DOHH2 (cell line): ENCODE results near the gene ZNF276.
"Not testable (repeated sequence)": the region's sequence is repeated elsewhere in the genome, so short reads cannot be mapped to it uniquely, and the experiment has no call there.

ENCODE experiments used
- H3F3A ChIP-seq: fragments of 200-600 bp; sonication (generic), shearing (Covaris generic); 2 replicates; pipeline ENCODE4 v1.6.0; 2016; ENCODE audit warnings: antibody characterized with exemption, mild to moderate bottlenecking; ENCODE audit not compliant: control insufficient read depth, insufficient read depth
- H3K27ac ChIP-seq: fragments of 200-600 bp; sonication (generic); 2 replicates; pipeline ENCODE4 v1.5.1; 2014; ENCODE audit warnings: low read depth, mild to moderate bottlenecking, low read length, moderate library complexity
- H3K27me3 ChIP-seq: fragments of 200-600 bp; sonication (generic); 2 replicates; pipeline ENCODE4 v1.6.1; 2014; ENCODE audit warnings: mild to moderate bottlenecking, low read length, mixed read lengths; ENCODE audit not compliant: control insufficient read depth
- H3K36me3 ChIP-seq: fragments of 200-600 bp; sonication (generic); 2 replicates; pipeline ENCODE4 v1.6.1; 2014; ENCODE audit warnings: mild to moderate bottlenecking, low read length, moderate library complexity, mixed read lengths; ENCODE audit not compliant: control insufficient read depth
- H3K4me1 ChIP-seq: fragments of 200-600 bp; sonication (generic); 2 replicates; pipeline ENCODE4 v1.6.1; 2014; ENCODE audit warnings: mild to moderate bottlenecking, low read length, mixed read lengths; ENCODE audit not compliant: control insufficient read depth
- H3K4me2 ChIP-seq: fragments of 200-600 bp; sonication (generic); 2 replicates; pipeline ENCODE4 v1.6.0; 2014; ENCODE audit warnings: mild to moderate bottlenecking, low read length, moderate library complexity
- H3K4me3 ChIP-seq: fragments of 200-600 bp; sonication (generic); 2 replicates; pipeline ENCODE4 v1.5.1; 2014; ENCODE audit warnings: mild to moderate bottlenecking, low read length, mixed read lengths
- H3K79me2 ChIP-seq: fragments of 200-600 bp; sonication (generic); 2 replicates; pipeline ENCODE4 v1.6.1; 2014; ENCODE audit warnings: mild to moderate bottlenecking, low read length, mixed read lengths; ENCODE audit not compliant: control insufficient read depth
- H3K9me2 ChIP-seq: fragments of 200-600 bp; sonication (generic); replicated peaks from 2 replicates; pipeline ENCODE4 v1.6.1; 2014; ENCODE audit warnings: mild to moderate bottlenecking, low read length, mixed read lengths; ENCODE audit not compliant: control insufficient read depth
- H3K9me3 ChIP-seq: fragments of 200-600 bp; sonication (generic); 2 replicates; pipeline ENCODE4 v1.6.1; 2014; ENCODE audit warnings: antibody characterized with exemption, low read length, mixed read lengths; ENCODE audit not compliant: control insufficient read depth, insufficient read depth
- H4K20me1 ChIP-seq: fragments of 200-600 bp; sonication (generic); 2 replicates; pipeline ENCODE4 v1.6.0; 2014; ENCODE audit warnings: low read depth, mild to moderate bottlenecking, antibody characterized with exemption, low read length, moderate library complexity; ENCODE audit not compliant: control insufficient read depth, insufficient read depth
- EZH2phosphoT487 ChIP-seq: fragments of 200-600 bp; sonication (generic); IDR thresholded peaks from 2 replicates; pipeline ENCODE4 v1.6.1; 2017; ENCODE audit warnings: borderline replicate concordance, mild to moderate bottlenecking, antibody characterized with exemption, low read length, moderate library complexity, mixed read lengths
- TF ChIP-seq, protein P1 (sequence below): fragments of 200-600 bp; sonication (generic); IDR thresholded peaks from one replicate; pipeline ENCODE4 v1.5.1; 2014; ENCODE audit warnings: antibody characterized with exemption, mild to moderate bottlenecking, low read depth, low read length; ENCODE audit not compliant: poor library complexity, severe bottlenecking

ZNF276 gene

DNA sequence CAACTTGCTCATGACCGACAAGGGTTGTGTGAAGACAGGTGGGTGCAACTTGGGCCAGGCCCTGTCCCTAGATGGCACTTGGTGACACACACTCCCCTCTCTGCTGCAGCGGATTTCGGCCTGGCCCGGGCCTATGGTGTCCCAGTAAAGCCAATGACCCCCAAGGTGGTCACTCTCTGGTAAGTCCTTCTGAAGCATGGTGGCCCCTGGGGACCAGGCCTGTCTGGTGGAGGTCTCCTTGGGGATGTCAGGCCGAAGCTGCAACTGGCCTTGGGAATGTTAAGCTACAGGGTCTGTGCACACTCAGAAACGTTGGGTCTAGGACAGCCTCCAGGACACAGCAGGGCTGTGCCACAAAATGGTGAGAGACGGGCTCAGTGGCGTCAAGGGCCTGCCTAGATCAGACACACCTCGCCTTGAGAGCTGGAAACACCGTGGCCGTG lies 28.0 kb upstream of the ZNF276 start:
- Histone ChIP-seq H3K79me2 (peaks cover 13% of the 10 kb centered on the region), H3K27ac (no peak overlapping the region), H3K4me3 (no peak overlapping the region), H4K20me1 (no peaks in the 10 kb centered on the region), H3K36me3 (peaks cover 78% of the 10 kb centered on the region), H3K9me3 (no peaks in the 10 kb centered on the region), H3K9me2 (no peaks in the 10 kb centered on the region), H3K4me2 (no peak overlapping the region), H3K27me3 (no peaks in the 10 kb centered on the region), H3F3A (no peaks in the 10 kb centered on the region), H3K4me1 (peaks cover 17% of the 10 kb centered on the region)
- no peak for TF ChIP-seq EZH2phosphoT487
- TF ChIP-seq, protein P1, sequence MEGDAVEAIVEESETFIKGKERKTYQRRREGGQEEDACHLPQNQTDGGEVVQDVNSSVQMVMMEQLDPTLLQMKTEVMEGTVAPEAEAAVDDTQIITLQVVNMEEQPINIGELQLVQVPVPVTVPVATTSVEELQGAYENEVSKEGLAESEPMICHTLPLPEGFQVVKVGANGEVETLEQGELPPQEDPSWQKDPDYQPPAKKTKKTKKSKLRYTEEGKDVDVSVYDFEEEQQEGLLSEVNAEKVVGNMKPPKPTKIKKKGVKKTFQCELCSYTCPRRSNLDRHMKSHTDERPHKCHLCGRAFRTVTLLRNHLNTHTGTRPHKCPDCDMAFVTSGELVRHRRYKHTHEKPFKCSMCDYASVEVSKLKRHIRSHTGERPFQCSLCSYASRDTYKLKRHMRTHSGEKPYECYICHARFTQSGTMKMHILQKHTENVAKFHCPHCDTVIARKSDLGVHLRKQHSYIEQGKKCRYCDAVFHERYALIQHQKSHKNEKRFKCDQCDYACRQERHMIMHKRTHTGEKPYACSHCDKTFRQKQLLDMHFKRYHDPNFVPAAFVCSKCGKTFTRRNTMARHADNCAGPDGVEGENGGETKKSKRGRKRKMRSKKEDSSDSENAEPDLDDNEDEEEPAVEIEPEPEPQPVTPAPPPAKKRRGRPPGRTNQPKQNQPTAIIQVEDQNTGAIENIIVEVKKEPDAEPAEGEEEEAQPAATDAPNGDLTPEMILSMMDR: no peak

DNA sequence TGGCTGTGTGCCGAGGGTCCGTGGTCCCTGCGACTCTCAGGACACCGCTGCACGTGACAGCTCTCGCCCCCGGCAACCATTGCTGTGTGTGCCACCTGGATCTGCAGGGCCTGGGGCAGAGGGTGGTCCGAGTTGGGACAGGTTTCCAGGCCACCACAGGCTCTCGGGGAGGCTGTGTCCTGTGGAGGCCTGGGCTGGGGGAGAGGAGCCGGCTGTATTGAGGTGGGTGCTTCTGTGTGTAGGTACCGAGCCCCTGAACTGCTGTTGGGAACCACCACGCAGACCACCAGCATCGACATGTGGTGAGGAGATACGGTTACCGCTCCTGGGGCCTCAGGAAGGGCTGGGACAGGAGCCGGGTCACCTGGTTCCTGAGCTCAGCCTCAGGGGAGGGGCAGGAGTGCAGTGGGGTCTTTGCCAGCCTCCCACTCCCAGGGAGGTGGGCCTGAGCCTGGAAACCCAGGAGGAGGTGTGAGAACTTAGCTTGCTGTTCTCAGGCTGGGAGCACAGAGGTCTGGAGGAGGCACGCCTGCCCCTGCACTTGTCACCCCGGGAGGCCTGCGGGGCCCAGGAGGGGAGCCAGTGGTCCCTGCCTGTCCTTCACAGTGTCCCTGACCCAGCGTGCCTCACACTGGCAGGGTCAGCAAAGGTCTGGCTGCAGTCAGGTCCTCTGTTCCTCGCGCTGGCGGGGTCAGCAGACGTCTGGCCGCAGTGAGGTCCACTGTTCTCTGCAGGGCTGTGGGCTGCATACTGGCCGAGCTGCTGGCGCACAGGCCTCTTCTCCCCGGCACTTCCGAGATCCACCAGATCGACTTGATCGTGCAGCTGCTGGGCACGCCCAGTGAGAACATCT lies 27.2 kb upstream of the ZNF276 start:
- Histone ChIP-seq H3K4me1 (peaks cover 15% of the 10 kb centered on the region), H3K9me2 (no peaks in the 10 kb centered on the region), H3K4me2 (no peak overlapping the region), H3K36me3 (peaks cover 70% of the 10 kb centered on the region), H3K9me3 (no peaks in the 10 kb centered on the region), H3F3A (peaks cover 3% of the 10 kb centered on the region; the same call in 1 of the 2 replicates), H3K27me3 (no peaks in the 10 kb centered on the region), H3K27ac (no peak overlapping the region), H3K4me3 (no peak overlapping the region), H4K20me1 (no peaks in the 10 kb centered on the region; the same call in 1 of the 2 replicates), H3K79me2 (peaks cover 4% of the 10 kb centered on the region)
- TF ChIP-seq, protein P1: no peak
- no peak for TF ChIP-seq EZH2phosphoT487

DNA sequence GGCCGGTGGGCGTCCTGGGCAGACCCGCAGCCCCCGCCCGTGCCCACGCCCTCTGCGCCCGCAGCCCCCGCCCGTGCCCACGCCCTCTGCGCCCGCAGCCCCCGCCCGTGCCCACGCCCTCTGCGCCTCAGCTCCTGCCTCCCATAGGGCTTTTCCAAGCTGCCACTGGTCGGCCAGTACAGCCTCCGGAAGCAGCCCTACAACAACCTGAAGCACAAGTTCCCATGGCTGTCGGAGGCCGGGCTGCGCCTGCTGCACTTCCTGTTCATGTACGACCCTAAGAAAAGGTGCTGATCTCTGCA lies 26.6 kb upstream of the ZNF276 start:
- not testable (repeated sequence) for H3K4me3 ChIP-seq, H3K27me3 ChIP-seq, H3K9me2 ChIP-seq, H4K20me1 ChIP-seq, H3K4me2 ChIP-seq, H3K9me3 ChIP-seq, H3K27ac ChIP-seq, H3F3A ChIP-seq, H3K79me2 ChIP-seq
- Histone ChIP-seq H3K4me1 (peaks cover 16% of the 10 kb centered on the region), H3K36me3 (peaks cover 65% of the 10 kb centered on the region)

DNA sequence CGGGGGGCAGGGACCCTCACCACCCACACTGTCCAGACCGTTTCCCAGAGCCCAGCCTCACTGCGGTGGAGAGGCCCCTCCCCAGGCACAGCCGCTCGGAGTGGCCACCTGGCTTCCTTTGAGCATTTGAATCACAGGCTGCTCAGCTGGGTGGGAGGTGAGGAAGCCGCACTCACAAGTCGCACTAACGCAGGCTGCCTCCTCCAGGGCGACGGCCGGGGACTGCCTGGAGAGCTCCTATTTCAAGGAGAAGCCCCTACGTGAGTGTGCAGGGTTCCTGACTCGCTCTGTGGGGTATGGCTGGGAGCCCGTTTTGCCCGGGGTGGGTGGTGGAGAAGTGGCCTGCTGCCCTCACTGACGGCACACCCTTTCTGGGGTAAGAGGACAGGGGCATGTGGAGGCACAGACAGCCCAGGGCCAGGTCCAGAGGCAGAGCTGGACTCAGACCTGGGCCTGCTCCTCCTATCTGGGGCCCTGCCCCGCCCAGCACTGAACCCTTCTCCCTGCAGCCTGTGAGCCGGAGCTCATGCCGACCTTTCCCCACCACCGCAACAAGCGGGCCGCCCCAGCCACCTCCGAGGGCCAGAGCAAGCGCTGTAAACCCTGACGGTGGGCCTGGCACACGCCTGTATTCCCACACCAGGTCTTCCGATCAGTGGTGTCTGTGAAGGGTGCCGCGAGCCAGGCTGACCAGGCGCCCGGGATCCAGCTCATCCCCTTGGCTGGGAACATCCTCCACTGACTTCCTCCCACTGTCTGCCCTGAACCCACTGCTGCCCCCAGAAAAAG lies 26.1 kb upstream of the ZNF276 start:
- H3K9me2 ChIP-seq: no peaks in the 10 kb centered on the region
- H3K4me3 ChIP-seq: no peak overlapping the region
- peaks cover 60% of the 10 kb centered on the region for H3K36me3 ChIP-seq
- H3K27ac ChIP-seq: no peak overlapping the region
- H3K4me1 ChIP-seq: peaks cover 22% of the 10 kb centered on the region
- no peak for TF ChIP-seq EZH2phosphoT487
- TF ChIP-seq, protein P1: no peak
- H3F3A ChIP-seq: peaks cover 5% of the 10 kb centered on the region; the same call in 1 of the 2 replicates
- H3K27me3 ChIP-seq: no peaks in the 10 kb centered on the region
- H3K79me2 ChIP-seq: no peaks in the 10 kb centered on the region
- H3K9me3 ChIP-seq: no peaks in the 10 kb centered on the region
- no peaks in the 10 kb centered on the region; the same call in 1 of the 2 replicates for H4K20me1 ChIP-seq
- H3K4me2 ChIP-seq: no peak overlapping the region
